Left ventricle myocardium superior (tissue), 1 donor: Measurements from ENCODE around the gene TMA7. TPM values are rescaled to one million over a fixed set of nuclear protein-coding genes. Genes with fewer than 3 reads are reported as not detected.
A peak's percentile ranks its signal among the peaks of the same experiment; 100 is the strongest.

Experiments used
- ATAC-seq: fragments of 200-7000 bp; cut with Tn5 transposase; one replicate; pipeline ENCODE4 v1.9.1; 2020; ENCODE audit warnings: mild to moderate bottlenecking, moderate library complexity
- DNase-seq: peaks from one replicate; pipeline ENCODE4 v3.0.0-alpha.2; 2020
- intact Hi-C: fragments of 100-400 bp; cut with micrococcal nuclease; formaldehyde crosslinking; loops from one replicate; pipeline ENCODE4 v1.11.0; 2022
- total RNA-seq: library from RNA; stranded (reverse); fragmentation: NEBNext Ultra II Directional; extraction: Animal tissue kit (Norgen Biotek cat#: 25700); gene quantifications from one replicate; pipeline ENCODE4 v1.2.1, GENCODE V29; 2021
- donor health status: DM: no; HTN: yes; CAD: no; lungs with severe emphysema.

The TMA7 gene
- total RNA-seq, 1 donor from 2014 or later = 262 TPM

DNA sequence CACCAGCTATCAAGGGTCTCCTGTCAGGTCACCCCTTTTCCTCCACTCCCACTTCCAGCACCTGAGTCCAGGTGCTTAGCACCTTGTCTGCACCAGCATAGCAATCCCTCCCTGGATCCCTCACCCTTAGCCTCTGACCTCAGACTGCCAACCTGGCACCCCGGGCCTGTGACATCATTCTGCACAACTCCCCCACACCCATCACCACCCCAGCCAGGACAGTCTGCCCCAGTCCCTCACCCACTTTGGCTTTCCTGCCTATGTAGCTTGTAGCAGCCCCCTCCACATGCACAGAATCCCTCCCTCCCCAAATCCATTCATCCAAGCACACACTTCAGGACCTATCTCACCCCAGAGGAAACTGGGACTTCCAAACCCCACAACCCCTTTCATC lies 9.4 kb upstream of the TMA7 start:
- intact Hi-C loops = loop anchor here (10.0 kb wide), 1 partner anchor 156 kb away; no protein-coding TSS in a partner anchor
- ATAC-seq = no peak
- DNase-seq = no peak

DNA sequence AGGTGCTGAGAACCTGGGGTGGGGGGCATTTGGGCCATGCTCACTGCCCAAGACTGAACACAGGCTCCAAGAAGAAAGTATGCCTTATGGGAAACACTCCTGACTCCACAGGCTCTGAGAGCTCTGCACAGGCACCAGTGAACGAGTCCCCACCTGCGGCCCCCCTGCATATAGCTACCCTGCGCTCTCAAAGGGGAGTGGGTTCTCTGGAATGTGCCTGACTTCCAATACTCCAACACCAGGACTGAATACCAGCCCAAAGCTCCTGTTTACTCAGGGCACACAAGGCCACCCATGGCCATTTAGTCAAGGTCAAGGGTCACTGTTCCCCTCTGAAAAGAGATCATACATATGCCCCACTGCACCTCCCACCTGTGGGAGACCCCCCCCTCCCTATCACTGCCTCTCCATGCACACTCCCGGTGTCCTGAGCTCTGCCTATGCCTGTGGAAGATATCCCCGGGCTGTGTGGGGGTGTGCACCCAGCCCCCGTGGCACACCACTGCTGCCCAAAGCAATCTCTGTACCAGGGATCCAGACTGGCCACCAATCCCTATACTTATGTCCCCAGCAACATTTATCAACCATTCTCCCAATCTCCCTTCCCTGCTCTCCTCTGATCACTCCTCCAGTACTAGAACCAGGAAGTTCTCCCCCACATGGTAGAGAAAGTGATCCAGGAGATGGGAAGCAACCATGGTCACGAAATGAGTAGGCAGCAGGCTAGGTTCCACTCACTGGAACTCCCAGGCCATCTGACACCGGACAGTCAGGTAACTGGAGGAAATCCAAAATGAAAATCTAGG lies 8.6 kb upstream of the TMA7 start:
- intact Hi-C loops = loop anchor here (10.0 kb wide), 1 partner anchor 157 kb away; no protein-coding TSS in a partner anchor
- no peak for DNase-seq

DNA sequence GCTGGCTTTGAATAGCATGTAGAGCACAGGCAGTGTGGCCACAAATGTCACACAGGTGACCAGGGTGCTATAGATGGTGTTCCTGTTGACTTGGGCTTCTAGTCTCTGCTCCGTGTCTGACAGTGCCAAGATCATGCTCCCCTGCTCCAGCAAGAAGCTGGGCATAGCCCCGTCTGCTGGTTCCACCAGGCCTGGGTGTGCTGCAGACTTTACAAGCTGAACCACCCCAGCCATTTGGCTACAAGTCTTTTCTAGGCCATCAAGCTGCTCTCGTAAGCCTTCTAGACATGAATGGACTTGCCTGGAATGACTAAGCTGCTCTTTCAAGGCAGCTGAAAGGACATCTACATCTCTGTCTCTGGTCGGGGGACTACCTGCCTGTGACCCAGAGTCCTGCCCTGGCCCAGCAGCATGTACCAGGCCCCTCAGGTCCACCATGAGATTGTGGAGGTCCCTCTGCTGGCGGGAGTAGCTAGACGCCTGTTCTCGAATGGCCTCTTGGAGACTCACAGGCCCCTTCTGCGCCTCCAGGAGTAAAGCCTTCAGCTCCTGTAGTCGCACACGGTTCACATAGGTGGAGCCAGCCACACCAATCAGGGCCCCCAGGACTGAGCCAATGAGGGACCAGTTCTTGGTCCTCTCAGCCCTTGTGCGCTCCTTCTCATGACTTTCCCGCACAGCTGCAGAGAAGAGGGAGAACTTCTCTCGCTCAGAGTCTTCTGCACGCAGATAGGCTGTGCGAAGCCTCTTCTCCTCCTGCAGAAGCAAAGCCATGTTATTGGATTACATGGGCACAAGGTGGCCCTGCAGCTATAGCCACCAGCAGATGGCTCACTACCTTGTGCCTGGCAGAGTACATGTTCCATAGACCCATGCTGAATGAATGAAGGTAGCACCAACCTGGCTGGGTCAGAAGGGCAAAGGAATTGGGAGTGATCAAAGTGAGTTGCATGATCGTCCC lies 7.4 kb upstream of the TMA7 start:
- intact Hi-C loops = loop anchor here (10.0 kb wide), 1 partner anchor 158 kb away; no protein-coding TSS in a partner anchor
- no peak for DNase-seq
- ATAC-seq = no peak

More for the DNA sequence above, 8.6 kb upstream of the TMA7 start:
- no peak for ATAC-seq

GRCh38 chr3:48433472-48434118 lies 6.5 kb upstream of the TMA7 start:
- ATAC-seq = no peak
- intact Hi-C loops = loop anchor here (10.0 kb wide), 1 partner anchor 159 kb away; no protein-coding TSS in a partner anchor
- no peak for DNase-seq

GRCh38 chr3:48434591-48435222 lies 5.3 kb upstream of the TMA7 start:
- intact Hi-C loops = loop anchor here (5.0 to 10.0 kb wide), 2 partner anchors 37 to 160 kb away; no protein-coding TSS in a partner anchor
- DNase-seq = no peak
- ATAC-seq = no peak

DNA sequence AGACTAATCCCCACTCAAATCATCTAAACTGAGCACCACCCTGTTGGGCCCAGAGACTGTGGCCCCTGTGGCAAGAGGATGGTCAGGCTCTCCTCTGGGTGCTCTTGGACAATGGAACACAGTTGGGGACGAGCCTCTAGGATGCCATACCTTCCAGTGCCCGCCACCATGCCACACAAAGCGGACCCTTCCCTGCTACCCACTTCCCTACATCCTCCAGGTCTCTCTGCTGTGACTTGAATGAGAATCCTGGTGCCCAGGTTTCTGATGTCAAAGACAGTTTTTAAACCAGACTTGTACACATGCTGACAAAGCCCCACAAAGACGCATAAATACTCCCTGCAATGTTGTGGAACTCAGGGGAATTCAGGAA lies 4.8 kb upstream of the TMA7 start:
- DNase-seq (no peak), ATAC-seq (no peak)
- intact Hi-C loops = loop anchor here (5.0 to 10.0 kb wide), 2 partner anchors 38 to 160 kb away; no protein-coding TSS in a partner anchor

- DNase-seq (peak; percentile 88), ATAC-seq (peak; percentile 59)
- intact Hi-C loops = loop anchor here (5.0 to 10.0 kb wide), 2 partner anchors 39 to 161 kb away; no protein-coding TSS in a partner anchor
Observed at GRCh38 chr3:48435774-48436476, 4.1 kb upstream of the TMA7 start.

DNA sequence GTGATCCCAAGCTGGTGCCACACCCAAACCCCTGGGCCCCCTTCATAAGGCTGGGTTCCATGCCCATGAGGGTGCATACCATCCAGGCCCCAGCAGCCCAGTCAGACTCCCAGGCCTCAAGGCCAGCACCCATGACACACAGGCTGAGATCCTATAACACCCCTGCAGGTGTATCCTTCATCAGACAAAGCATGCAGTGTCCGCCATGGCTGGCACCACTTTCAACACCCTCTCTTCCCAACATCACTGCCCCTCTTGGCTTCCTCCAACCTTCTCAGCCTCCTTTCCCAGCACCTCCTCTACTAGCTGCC lies 3.6 kb upstream of the TMA7 start:
- no peak for ATAC-seq
- no peak for DNase-seq
- intact Hi-C loops = loop anchor here (5.0 to 10.0 kb wide), 2 partner anchors 39 to 162 kb away; no protein-coding TSS in a partner anchor

DNA sequence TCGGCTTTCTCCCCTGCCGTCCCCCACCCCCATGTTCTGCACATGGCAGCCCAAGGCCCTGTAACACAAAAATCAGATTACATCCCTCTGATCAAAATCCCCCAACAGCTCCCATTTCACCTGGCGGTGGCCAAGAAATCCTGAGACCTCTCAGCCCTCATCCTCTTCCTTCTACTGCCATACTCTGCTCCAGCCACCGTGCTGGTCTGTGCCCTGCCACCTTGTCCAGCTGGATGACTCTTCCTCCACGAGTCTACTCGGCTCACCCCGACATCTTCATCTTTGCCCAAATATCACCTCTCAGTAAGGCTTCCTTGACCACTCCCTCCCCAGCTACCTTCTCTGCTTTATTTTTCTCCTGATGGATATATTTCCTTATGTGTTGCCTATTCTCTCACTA lies 3.2 kb upstream of the TMA7 start:
- intact Hi-C loops = loop anchor here (5.0 to 10.0 kb wide), 2 partner anchors 40 to 162 kb away; no protein-coding TSS in a partner anchor
- DNase-seq (no peak), ATAC-seq (no peak)

DNA sequence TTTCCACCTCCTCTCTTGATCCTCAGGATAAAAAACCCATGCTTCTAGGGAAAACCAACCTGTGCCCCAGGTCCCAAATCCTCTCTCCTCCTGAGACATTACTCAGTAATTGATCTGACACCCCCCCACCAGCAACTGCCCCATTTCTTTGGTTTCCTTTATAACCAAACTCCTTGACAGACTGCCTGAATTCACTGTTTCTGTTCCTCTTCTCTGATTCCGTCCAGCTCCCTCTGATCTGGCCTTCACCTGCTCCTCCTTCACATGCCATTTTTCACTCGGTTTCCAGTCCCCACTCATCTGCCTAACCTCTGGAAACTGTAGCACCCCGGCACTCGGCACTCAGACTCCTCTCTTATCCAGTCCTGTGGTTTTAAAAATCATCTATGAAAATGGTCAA lies 2.2 kb upstream of the TMA7 start:
- DNase-seq (no peak), ATAC-seq (no peak)
- intact Hi-C loops = loop anchor here (5.0 to 10.0 kb wide), 2 partner anchors 41 to 163 kb away; no protein-coding TSS in a partner anchor

DNA sequence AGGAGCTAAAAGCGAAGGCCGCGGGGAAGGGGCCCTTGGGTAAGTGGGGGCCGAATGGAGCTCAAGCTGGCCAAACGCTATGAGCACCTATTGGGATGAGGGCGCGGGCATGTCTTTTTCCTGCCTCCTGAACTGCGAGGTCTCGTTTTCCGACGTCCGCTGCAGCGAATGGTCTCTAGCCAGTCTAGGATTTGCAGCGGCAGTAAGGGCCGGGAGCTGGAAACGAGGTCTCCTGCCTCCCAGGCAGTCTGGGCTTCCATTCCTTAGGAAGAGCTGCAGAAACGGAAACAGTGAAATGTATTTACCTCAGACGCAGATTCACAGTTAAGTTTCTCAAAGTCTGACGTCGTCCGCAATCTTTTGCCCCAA lies 517 bp downstream of the TMA7 start:
- intact Hi-C loops = no loop called here
- ATAC-seq (no peak), DNase-seq (no peak)

DNA sequence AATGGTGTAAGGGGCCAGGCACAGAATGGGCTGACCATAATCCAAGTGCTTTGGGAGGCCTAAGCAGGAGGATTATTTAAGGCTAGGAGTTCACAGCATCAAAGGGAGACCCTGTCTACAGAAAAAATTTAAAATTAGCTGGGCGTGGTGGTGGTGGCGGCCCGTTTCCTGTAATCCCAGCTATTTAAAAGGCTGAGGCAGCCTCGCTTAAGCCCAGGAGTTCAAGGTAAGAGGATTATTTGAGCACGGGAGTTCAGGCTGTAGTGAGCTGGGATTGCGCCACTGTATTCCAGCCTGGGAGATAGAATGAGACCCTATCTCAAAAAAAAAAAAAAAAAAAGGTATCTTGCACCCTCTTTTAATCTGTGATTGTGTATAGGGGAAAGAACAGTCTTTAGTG lies 1.9 kb downstream of the TMA7 start:
- intact Hi-C loops = no loop called here
- ATAC-seq (no peak), DNase-seq (no peak)

GRCh38 chr3:48445277-48445882 lies 5.3 kb downstream of the TMA7 start:
- no peak for DNase-seq
- intact Hi-C loops = no loop called here
- ATAC-seq = no peak

GRCh38 chr3:48446043-48446424 lies 6.0 kb downstream of the TMA7 start:
- intact Hi-C loops = no loop called here
- ATAC-seq (no peak), DNase-seq (no peak)

DNA sequence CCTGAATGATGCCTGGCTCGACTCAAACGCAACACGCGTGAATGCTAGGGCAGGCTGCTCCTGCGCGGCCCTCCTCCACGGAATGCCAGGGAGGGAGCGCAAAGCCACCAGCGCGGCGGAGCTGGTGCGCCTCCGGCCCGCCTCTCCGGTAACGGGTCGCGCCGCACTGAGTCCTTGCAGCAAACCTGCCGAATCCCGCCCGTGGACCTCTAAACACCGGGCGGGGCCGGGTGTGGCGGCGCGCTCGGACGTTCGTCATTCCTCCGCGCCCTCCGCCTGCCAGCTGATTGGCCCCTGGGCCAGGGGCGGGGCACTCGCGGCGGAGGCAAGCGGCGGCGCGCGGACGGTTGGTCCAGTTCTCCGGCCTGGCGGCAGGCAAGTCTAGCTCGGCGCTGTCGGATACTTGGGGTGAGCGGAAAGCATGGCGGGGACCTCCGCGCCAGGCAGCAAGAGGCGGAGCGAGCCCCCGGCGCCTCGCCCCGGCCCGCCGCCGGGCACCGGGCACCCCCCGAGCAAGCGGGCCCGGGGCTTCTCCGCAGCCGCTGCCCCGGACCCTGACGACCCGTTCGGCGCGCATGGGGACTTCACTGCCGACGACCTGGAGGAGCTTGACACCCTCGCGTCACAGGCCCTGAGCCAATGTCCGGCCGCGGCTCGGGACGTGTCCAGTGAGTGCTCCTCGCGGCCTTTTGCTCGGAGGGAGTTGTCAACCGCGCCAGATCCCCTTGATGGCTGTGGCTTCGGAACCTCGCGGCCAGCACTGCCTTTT lies 6.6 kb downstream of the TMA7 start, which contains the start of gene ATRIP:
ATRIP (plus strand) TSS at position 313 of the 769 bp plus-strand sequence; CDS start at position 422, 109 bp downstream.
- ATAC-seq = peak; percentile 99
- intact Hi-C loops = no loop called here

GRCh38 chr3:48451270-48451669 lies 11.2 kb downstream of the TMA7 start:
- ATAC-seq = no peak
- intact Hi-C loops = no loop called here
- no peak for DNase-seq

More for the DNA sequence above, 6.6 kb downstream of the TMA7 start, which contains the start of gene ATRIP:
- peak; percentile 94 for DNase-seq

DNA sequence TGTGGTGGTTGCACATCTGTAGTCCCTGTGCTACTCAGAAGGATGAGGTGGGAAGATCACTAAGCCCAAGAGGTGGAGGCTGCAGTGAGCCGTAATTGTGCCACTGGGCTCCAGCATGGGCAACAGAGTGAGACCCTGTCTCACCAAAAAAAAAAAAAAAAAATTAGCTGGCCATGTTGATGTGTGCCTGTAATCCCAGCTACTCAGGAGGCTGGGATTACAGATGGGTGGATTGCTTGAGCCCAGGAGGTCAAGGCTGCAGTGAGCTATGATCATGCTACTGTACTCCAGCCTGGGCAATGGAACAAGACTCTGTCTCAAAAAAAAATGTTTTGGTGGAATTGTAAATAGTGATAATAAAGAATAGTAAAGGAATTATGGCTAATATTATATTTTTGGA lies 16.4 kb downstream of the TMA7 start:
- ATAC-seq (no peak), DNase-seq (no peak)
- intact Hi-C loops = no loop called here
